KG1 (cell line): Measurements from ENCODE around the gene EVA1C.
A peak's percentile ranks its signal among the peaks of the same experiment; 100 is the strongest.
"Not testable (repeated sequence)": the region's sequence is repeated elsewhere in the genome, so short reads cannot be mapped to it uniquely, and the experiment has no call there.

Experiments used
- DNase-seq: peaks from one replicate; lab custom pipeline; 2025; lab: John Stamatoyannopoulos, UW

The EVA1C gene

GRCh38 chr21:32390537-32391224 lies 21.8 kb upstream of the EVA1C start:
- not testable (repeated sequence) for DNase-seq

GRCh38 chr21:32391755-32392154 lies 20.8 kb upstream of the EVA1C start:
- no peak for DNase-seq

DNA sequence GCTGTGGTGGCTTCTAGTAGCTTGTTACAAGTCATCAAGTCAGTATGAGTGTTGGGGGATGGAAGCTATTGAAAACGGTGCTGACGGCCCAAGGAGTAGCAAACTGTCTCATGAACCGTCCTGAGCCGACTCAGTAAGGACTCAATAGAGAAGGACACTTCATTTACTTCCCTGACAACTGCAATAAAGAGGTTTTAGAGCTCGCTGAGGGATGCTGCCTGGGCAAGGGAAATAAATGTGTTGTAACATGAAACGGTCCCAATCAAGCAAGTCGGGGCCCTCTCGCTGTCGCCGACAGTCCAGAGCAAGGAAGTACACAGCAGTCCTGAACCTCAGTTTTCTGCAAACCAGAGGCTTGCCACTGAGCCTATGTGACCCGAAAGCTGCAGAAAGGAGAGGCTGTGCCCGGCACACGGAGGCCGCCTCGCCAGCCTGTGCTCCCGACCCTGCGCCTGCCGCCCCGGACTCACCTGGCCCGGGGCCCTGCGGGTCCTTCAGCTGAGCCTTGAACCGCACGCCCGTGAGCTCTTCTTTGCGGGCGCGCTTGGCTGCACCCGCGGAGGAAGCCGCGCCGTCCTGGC lies 20.1 kb upstream of the EVA1C start:
- DNase-seq = no peak

GRCh38 chr21:32392880-32393676 lies 19.4 kb upstream of the EVA1C start, which contains the start of gene URB1:
Gene URB1, minus strand, starts transcription at chr21:32393012. Its CDS starts 102 bp downstream, at chr21:32392910.
- DNase-seq = peak; percentile 68

DNA sequence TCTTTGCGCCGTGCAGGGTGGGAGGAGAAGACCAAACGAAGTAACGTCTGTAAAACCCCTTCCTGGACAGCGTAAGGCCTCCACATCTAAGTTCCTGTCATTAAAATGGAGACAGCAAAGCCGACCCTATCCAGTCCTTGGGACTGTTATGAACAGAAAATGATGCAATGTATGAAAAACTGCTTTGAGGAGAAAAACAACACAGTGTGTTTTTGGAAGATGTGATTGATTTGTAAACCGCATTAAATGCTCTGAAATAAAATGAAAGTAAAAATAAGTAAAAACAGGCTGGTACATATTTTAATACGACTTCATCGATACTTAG lies 18.9 kb upstream of the EVA1C start:
- DNase-seq = no peak

DNA sequence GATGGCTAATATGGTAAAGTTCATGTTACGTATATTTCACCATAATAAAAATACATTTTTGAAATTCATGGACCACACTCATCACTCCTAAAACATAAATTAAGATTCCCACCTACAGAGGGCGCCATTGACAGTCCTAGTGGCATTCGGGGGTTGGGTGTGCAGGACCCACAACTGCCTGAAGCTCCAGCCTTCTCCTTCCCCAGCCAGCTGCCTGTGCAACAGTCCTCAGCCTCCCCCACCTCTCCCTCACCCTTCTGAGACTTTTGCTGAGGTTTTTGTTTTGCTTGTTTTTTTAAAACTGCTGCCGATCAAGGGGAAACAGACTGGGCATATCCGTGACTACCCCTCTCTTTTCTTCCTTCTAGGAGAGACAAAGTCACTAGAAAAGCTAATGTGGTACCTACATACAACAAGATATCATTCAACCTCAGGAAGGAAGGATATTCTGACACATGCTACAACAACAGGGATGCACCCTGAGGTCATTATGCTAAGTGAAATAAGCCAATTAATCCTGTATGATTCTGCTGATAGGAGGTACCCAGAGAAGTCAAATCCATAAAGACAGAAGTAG lies 9.2 kb upstream of the EVA1C start:
- DNase-seq = no peak

DNA sequence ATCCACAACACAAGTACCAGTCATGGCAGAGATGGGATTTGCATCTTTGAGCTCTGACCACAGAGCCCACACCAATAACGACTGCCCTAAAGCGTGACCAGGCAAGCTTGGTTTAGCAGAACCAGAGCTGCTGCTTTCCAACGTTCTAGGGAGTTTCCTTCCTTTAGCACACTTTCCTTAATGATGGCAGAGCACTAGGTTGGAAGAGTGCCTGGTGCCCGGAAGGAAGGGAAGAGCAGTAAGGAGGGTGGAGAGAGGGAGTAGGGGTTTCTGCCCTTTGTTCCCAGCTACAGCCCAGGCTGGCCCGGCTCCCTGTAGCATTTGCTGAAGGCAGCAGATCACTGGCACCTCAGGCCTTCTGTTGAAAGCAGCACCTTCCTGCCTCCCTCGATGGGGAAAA lies 6.1 kb upstream of the EVA1C start:
- no peak for DNase-seq

DNA sequence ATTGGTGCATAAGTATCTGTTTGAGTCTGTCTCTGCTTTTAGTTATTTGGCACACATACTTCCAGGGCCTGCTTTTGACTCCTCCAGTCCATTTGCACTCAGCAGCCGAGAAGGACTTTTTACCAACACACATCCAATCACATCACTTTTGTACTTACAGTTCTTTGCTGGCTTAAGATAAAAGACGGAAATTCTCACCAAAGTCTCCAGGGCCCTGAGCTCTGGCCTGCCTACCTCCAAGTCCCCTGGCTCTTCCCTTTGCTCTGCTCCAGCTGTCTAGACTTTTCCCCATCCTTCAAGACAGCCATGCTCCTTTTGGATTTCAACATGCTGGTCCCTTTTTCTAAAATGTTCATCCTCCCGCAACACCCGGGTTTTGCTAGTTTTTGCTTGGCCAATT lies 2.2 kb upstream of the EVA1C start:
- no peak for DNase-seq

DNA sequence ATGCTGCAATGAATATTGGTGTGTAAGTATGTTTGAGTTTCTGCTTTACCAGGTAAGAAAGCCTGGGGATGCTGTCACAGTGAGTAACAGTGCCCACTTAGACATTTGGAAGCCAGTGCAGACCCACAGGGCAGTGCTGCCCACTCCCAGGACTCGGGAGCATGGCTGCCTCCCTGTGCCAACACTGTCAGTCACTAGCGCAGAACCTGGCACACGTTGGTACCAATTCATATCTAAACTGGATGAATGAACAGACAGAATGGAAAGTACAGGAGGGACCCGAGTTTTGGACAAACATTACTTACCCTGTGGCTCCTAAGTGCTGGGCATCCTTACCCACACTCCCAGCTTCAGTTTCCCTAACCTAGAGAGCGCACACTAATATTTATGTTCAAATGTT lies 1.6 kb upstream of the EVA1C start:
- DNase-seq = no peak

- no peak for DNase-seq
Measured at GRCh38 chr21:32411350-32412161, 950 bp upstream of the EVA1C start.

DNA sequence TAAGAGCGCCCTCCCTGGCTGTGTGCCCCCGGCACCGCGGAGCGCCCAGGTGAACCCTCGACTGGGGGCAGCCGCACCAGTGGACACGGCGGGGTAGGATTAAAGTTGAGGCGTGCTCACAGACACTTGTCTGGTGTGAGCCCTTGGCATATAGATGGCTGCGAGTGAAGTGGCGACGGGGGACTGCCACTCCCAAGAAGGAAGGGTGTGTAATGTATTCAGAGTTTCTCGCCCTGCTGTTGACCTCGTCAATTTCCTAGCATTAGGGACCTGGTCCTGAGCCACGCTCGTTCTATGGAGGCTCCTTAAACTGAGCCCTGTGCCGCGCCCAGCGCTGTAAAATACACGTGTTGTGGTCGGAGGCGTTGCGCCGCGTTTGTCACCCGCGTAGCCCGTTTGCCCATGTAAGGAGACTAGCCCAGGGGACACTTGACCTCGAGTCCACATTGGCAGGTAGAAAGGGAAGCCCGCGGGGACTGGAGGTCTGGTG lies 554 bp downstream of the EVA1C start:
- no peak for DNase-seq

GRCh38 chr21:32413697-32414578 lies 1.4 kb downstream of the EVA1C start:
- DNase-seq = no peak

DNA sequence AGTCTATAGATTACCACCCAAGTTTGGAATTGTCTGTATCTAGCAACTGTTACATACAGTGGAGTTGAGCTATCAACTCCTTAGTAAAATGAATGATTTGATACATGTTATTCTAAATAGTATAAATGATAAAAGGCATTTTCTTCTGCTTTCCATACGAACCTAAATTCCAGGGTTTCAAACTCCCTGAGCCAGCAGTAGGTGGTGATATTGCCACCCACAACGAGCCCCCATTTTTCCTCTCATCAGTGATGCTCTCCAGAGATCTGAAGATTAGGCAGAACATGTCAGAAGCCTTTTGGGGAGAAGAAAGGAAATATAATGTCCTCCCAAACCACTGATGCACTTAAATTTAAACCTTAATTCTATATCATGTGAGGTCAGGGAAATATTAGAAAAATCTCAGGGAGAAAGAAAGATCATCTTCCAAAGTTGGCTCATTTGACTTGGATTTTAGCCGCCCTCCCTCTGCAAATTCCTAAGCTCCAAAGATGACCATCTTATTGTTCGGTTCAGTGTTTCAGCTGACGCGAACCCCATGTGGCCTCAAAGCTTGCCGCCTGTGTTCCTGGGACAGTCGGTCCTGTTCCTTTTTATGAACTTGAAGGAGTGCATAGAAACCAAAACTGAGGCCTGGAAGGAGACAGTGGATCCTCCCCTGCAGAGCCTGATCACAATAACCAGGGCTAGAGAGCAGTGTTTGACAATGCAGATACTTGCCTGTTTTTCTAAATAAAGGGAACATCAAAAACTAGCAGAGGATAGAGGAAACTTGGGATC lies 2.3 kb downstream of the EVA1C start:
- no peak for DNase-seq

DNA sequence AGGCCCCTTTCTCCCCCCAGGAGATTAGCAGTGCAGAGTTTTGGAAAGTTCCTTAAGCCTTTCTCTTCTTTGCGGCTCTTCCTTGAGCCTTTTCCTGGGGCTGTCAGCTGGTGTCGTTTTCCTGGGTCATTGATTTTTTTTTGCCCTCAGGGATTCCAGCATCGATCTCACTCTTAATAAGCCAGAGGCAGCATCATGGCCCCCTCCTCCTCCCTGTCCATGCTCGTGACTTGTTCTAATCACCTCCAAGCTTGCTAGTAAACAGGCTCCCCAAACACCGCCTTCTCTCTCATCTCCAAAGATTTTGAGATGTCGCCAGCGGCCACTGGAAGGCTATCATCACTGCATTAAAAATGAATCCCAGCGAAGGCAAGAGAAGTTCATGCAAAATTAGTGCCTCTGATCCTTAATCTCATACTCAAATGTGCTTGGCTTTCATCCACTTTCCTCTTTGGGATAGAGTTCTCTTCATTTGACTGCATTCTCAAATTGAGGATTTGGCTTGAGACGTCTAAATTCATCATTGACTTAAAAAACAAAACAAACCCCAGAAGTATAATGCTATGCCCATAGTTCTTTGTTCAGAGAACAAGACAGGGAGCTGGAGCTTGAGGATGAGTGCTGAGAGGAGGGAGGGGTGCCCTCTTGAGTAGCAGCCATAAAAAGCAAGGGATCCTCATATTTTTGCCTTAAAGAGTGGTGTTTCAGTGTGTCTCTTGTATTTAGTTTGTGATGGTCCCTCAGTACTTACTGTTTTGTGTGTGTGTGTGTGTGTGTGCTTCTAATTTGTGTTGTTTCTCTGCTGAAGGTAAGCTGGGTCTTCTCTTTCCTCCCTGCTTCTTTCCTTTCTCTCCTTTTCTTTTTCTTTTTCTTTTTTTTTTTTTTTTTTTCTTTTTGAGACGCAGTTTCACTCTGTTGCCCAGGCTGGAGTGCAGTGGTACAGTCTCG lies 3.2 kb downstream of the EVA1C start:
- no peak for DNase-seq

GRCh38 chr21:32418146-32418545 lies 5.6 kb downstream of the EVA1C start:
- no peak for DNase-seq

GRCh38 chr21:32422064-32422463 lies 9.6 kb downstream of the EVA1C start:
- DNase-seq = no peak

DNA sequence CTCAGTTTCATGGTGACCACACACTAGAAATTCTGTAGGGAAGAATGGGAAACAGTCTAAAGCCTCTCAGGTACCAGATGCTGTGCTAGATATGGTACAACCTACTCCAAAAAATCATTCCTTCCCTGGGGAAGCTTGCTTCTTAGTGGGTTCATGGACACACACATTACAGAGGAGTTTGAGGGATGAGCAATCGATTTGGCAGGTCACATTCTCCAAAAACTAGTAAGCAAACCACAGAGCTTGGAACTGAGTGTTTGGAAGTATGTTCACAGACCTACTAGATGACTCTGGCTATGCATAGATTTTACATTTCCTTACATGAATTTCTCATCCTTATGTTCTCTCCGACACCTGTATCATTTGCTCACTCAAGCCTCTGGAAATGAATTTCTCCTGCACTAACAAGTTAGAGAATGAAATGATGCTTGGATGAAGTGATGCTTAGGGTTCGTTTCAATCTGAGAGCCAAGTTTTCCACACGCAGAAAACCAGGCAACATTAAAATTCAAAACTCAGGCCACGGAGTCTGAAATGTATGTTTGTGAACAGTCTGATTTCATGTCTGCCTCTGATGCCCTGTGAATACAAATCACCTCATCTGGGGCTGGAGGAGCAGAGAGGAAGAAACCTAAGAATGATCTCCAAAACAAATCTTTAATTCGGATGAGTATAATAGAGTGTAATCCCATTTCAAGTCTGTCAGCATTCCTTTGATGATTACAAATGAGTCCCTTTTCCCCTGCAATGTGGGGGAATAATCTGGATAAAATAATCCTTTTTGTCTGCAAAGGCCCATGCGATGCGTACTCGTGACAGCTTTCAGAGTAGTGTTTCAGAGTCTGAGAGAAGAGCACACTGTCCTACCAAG lies 11.0 kb downstream of the EVA1C start:
- DNase-seq = no peak

DNA sequence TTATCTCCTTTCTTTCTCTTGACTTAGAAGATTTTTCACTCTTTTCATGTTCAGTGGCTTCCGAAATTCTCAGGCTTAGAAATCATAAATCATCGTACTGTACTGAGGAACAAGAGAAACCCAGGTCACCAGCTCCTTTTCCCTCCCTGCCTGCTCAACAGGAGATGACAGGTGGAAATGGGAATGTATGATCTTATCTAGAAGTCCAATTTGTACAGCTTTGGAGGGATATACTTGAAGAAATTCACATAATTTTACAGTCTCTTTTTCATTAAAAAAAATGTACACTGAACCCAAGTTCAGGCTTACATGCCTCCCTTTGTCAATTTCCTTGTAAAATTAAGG lies 11.7 kb downstream of the EVA1C start:
- no peak for DNase-seq
